Neural progenitor cell (in vitro differentiated cells): ENCODE data around the gene CCDC141. TPM values are rescaled to one million over a fixed set of nuclear protein-coding genes. Genes with fewer than 3 reads are reported as not detected.
A peak's percentile ranks its signal among the peaks of the same experiment; 100 is the strongest.

ENCODE experiments used
- DNase-seq: peaks from one replicate; pipeline ENCODE4 v3.0.0-alpha.2; 2016; ENCODE audit warnings: low spot score
- H2AFZ ChIP-seq: fragments of 200-600 bp; sonication (generic); replicated peaks from 2 replicates; pipeline ENCODE4 v1.6.1; 2016; ENCODE audit warnings: antibody characterized with exemption
- H3F3A ChIP-seq: fragments of 200-600 bp; sonication (generic); 2 replicates; pipeline ENCODE4 v1.6.1; 2016; ENCODE audit warnings: antibody characterized with exemption, low read depth
- H3K27ac ChIP-seq: fragments of 200-600 bp; sonication (generic); 2 replicates; pipeline ENCODE4 v1.5.1; 2016; ENCODE audit warnings: mild to moderate bottlenecking
- H3K27me3 ChIP-seq: fragments of 200-600 bp; sonication (generic); 2 replicates; pipeline ENCODE4 v1.6.1; 2016; ENCODE audit warnings: mild to moderate bottlenecking, moderate library complexity
- H3K36me3 ChIP-seq: fragments of 200-600 bp; sonication (generic); 2 replicates; pipeline ENCODE4 v1.5.1; 2016
- H3K4me1 ChIP-seq: fragments of 200-600 bp; sonication (generic); 2 replicates; pipeline ENCODE4 v1.6.1; 2016; ENCODE audit warnings: mixed run types
- H3K4me2 ChIP-seq: fragments of 200-600 bp; sonication (generic); 2 replicates; pipeline ENCODE4 v1.6.1; 2016
- H3K4me3 ChIP-seq: fragments of 200-600 bp; sonication (generic); 2 replicates; pipeline ENCODE4 v1.5.1; 2016
- H3K79me2 ChIP-seq: fragments of 200-600 bp; sonication (generic); 2 replicates; pipeline ENCODE4 v1.6.1; 2016; ENCODE audit warnings: low read depth
- H3K9ac ChIP-seq: fragments of 200-600 bp; sonication (generic); 2 replicates; pipeline ENCODE4 v1.6.1; 2016
- H3K9me3 ChIP-seq: fragments of 200-600 bp; sonication (generic); 2 replicates; pipeline ENCODE4 v1.5.1; 2016; ENCODE audit warnings: low read depth
- H4K20me1 ChIP-seq: fragments of 200-600 bp; sonication (generic); 2 replicates; pipeline ENCODE4 v1.6.1; 2016; ENCODE audit warnings: low read depth
- H3K27ac Mint-ChIP-seq: 3 replicates; pipeline ENCODE4 v1.8.0; 2021; ENCODE audit warnings: mixed read lengths
- H3K27me3 Mint-ChIP-seq: 2 replicates; pipeline ENCODE4 v1.8.0; 2022; ENCODE audit warnings: low read depth, mild to moderate bottlenecking, inconsistent platforms, moderate library complexity, mixed read lengths; ENCODE audit not compliant: insufficient read depth
- H3K36me3 Mint-ChIP-seq: 3 replicates; pipeline ENCODE4 v1.8.0; 2021; ENCODE audit warnings: mixed read lengths
- H3K4me1 Mint-ChIP-seq: 3 replicates; pipeline ENCODE4 v1.8.0; 2021; ENCODE audit warnings: mixed read lengths
- H3K4me3 Mint-ChIP-seq: 3 replicates; pipeline ENCODE4 v1.8.0; 2021; ENCODE audit warnings: mild to moderate bottlenecking, moderate library complexity, mixed read lengths
- H3K9me3 Mint-ChIP-seq: 3 replicates; pipeline ENCODE4 v1.8.0; 2020; ENCODE audit warnings: mixed read lengths
- CTCF ChIP-seq: fragments of 200-600 bp; sonication (generic); IDR thresholded peaks from 2 replicates; pipeline ENCODE4 v1.5.1; 2017; ENCODE audit warnings: antibody characterized with exemption, mild to moderate bottlenecking
- EZH2 ChIP-seq: fragments of 200-600 bp; sonication (generic); IDR thresholded peaks from 2 replicates; pipeline ENCODE4 v1.6.1; 2017; ENCODE audit warnings: antibody characterized with exemption, mild to moderate bottlenecking, moderate library complexity
- EZH2phosphoT487 ChIP-seq: fragments of 200-600 bp; sonication (generic); IDR thresholded peaks from 2 replicates; pipeline ENCODE4 v1.6.1; 2017; ENCODE audit warnings: antibody characterized with exemption
- total RNA-seq: library from RNA; depleted of rRNA; stranded (reverse); fragments of >200 nt; gene quantifications from 2 replicates; pipeline ENCODE4 v1.2.3, GENCODE V29; 2015; ENCODE audit warnings: low replicate concordance

CCDC141 gene
- total RNA-seq, 1 donor from 2014 or later = 1.8 TPM

- Histone ChIP-seq H4K20me1 (no peaks in the 10 kb centered on the region), H3K4me3 (no peak overlapping the region), H3K36me3 (no peaks in the 10 kb centered on the region), H3K79me2 (no peaks in the 10 kb centered on the region), H3K4me2 (no peak overlapping the region), H3K27me3 (no peaks in the 10 kb centered on the region), H3K9me3 (no peaks in the 10 kb centered on the region), H3K27ac (no peak overlapping the region), H2AFZ (no peak overlapping the region), H3K9ac (no peak overlapping the region), H3F3A (no peaks in the 10 kb centered on the region), H3K4me1 (no peaks in the 10 kb centered on the region)
- Mint-ChIP-seq H3K9me3 (no peaks in the 10 kb centered on the region), H3K4me1 (peaks cover 6% of the 10 kb centered on the region), H3K27ac (no peak overlapping the region), H3K27me3 (peaks cover 5% of the 10 kb centered on the region), H3K4me3 (no peak overlapping the region), H3K36me3 (no peaks in the 10 kb centered on the region)
- TF ChIP-seq EZH2 (no peak), CTCF (no peak), EZH2phosphoT487 (no peak)
- no peak for DNase-seq
These were observed 137.4 kb downstream of the CCDC141 start for GRCh38 chr2:178912416-178913048.

- Mint-ChIP-seq H3K27me3 (peaks cover 9% of the 10 kb centered on the region), H3K9me3 (no peaks in the 10 kb centered on the region), H3K36me3 (no peaks in the 10 kb centered on the region), H3K4me3 (no peak overlapping the region), H3K27ac (no peak overlapping the region), H3K4me1 (peaks cover 13% of the 10 kb centered on the region)
- Histone ChIP-seq H4K20me1 (no peaks in the 10 kb centered on the region), H3K27me3 (no peaks in the 10 kb centered on the region), H3K36me3 (no peaks in the 10 kb centered on the region), H3K9ac (no peak overlapping the region), H3K4me3 (no peak overlapping the region), H3K79me2 (no peaks in the 10 kb centered on the region), H3K4me1 (no peaks in the 10 kb centered on the region), H2AFZ (no peak overlapping the region), H3K9me3 (no peaks in the 10 kb centered on the region), H3K27ac (no peak overlapping the region), H3F3A (no peaks in the 10 kb centered on the region), H3K4me2 (no peak overlapping the region)
- DNase-seq = no peak
- TF ChIP-seq EZH2 (no peak), CTCF (no peak), EZH2phosphoT487 (no peak)
These were observed 138.9 kb downstream of the CCDC141 start for GRCh38 chr2:178911039-178911438.

GRCh38 chr2:178910005-178910404, 139.9 kb downstream of the CCDC141 start:
- peaks cover 9% of the 10 kb centered on the region for H3K27me3 Mint-ChIP-seq
- H3K9me3 ChIP-seq = no peaks in the 10 kb centered on the region
- H3K4me1 ChIP-seq = peaks cover 9% of the 10 kb centered on the region
- H3F3A ChIP-seq = no peaks in the 10 kb centered on the region
- H3K9ac ChIP-seq = no peak overlapping the region
- H3K4me3 ChIP-seq = no peak overlapping the region
- H3K4me3 Mint-ChIP-seq = no peak overlapping the region
- H3K9me3 Mint-ChIP-seq = no peaks in the 10 kb centered on the region
- H3K27ac ChIP-seq = no peak overlapping the region
- no peaks in the 10 kb centered on the region for H3K79me2 ChIP-seq
- peaks cover 14% of the 10 kb centered on the region for H3K4me1 Mint-ChIP-seq
- no peaks in the 10 kb centered on the region for H3K36me3 Mint-ChIP-seq
- no peak overlapping the region for H3K4me2 ChIP-seq
- H3K36me3 ChIP-seq = no peaks in the 10 kb centered on the region
- H3K27me3 ChIP-seq = no peaks in the 10 kb centered on the region
- DNase-seq = no peak
- no peak for TF ChIP-seq CTCF
- no peak for TF ChIP-seq EZH2phosphoT487
- no peak for TF ChIP-seq EZH2
- no peaks in the 10 kb centered on the region for H4K20me1 ChIP-seq
- no peak overlapping the region for H3K27ac Mint-ChIP-seq
- peak overlapping the region; percentile 36 for H2AFZ ChIP-seq
